K562 (cell line): ENCODE measurements around the gene FAAP24. TPM values are rescaled to one million over a fixed set of nuclear protein-coding genes. Genes with fewer than 3 reads are reported as not detected.
"Not testable (repeated sequence)": the region's sequence is repeated elsewhere in the genome, so short reads cannot be mapped to it uniquely, and the experiment has no call there.

Experiments used
- ATAC-seq: fragments of 200-7000 bp; cut with Tn5 transposase; 3 replicates; pipeline ENCODE4 v1.9.1; 2020; ENCODE audit warnings: moderate library complexity
- BruUV-seq: library from RNA; stranded (reverse); fragments of 400-500 nt; replicated peaks from 2 replicates; lab custom pipeline; 2021; lab: Mats Ljungman, UMichigan
- CTCF ChIA-PET: fragments of 300-600 bp; formaldehyde crosslinking; extraction: SDS; loops from one replicate; lab custom pipeline; 2021; ENCODE audit warnings: low intra/inter-chr PET ratio; lab: Yijun Ruan, JAX
- POLR2A ChIA-PET: fragments of 300-600, 350-650 bp; sonication (Branson Sonifier 250); formaldehyde crosslinking; extraction: SDS; loops from one replicate; lab custom pipeline; 2021; ENCODE audit warnings: antibody characterized with exemption, inconsistent platforms; lab: Yijun Ruan, JAX
- DNase-seq, 4 experiments: peaks; one replicate each; pipeline versions ENCODE4 v3.0.0 to v3.0.0-alpha.2; 2011 to 2018; ENCODE audit warnings: low spot score in 3 of 4, mixed read lengths in 3 of 4; ENCODE audit errors: extremely low read depth in 1 of 4
- FAIRE-seq: peaks from 2 replicates; lab custom pipeline; 2011; peaks lifted over from hg19 to GRCh38; lab: Jason Lieb, UNC
- H2AFZ ChIP-seq: 2 replicates; pipeline ENCODE4 v1.6.0; 2011; ENCODE audit warnings: low read depth, low read length, control low read depth, inconsistent platforms
- H3K27ac ChIP-seq: fragments of 200-600 bp; 3 replicates; pipeline ENCODE4 v1.8.0; 2011; ENCODE audit warnings: low read depth, mild to moderate bottlenecking, control low read depth, inconsistent platforms, low read length, moderate library complexity, mixed read lengths; ENCODE audit errors: extremely low read depth
- H3K27me3 ChIP-seq, 2 experiments: fragments of 300-600 bp in 1 of 2; 2 replicates in 1 of 2; 3 replicates in 1 of 2; pipeline versions ENCODE4 v1.6.0 to v1.8.0; 2011; ENCODE audit warnings: inconsistent platforms in 2 of 2, low read length in 2 of 2, mild to moderate bottlenecking in 1 of 2, mixed read lengths in 1 of 2, moderate library complexity in 1 of 2; ENCODE audit not compliant: control insufficient read depth in 2 of 2, insufficient read depth in 2 of 2
- H3K36me3 ChIP-seq: fragments of 300-600 bp; 3 replicates; pipeline ENCODE4 v1.8.0; 2011; ENCODE audit warnings: mild to moderate bottlenecking, low read length, inconsistent platforms; ENCODE audit not compliant: control insufficient read depth, insufficient read depth
- H3K4me1 ChIP-seq, 2 experiments: fragments of 200-600 bp in 1 of 2; replicated peaks in 1 of 2; 2 replicates in 1 of 2; 3 replicates in 1 of 2; pipeline versions ENCODE4 v1.5.1 to v1.8.0; 2011; ENCODE audit warnings: inconsistent platforms in 2 of 2, low read length in 2 of 2, mild to moderate bottlenecking in 1 of 2, mixed read lengths in 1 of 2, moderate library complexity in 1 of 2; ENCODE audit not compliant: control insufficient read depth in 2 of 2, insufficient read depth in 2 of 2
- H3K4me2 ChIP-seq: 2 replicates; pipeline ENCODE4 v1.6.1; 2011; ENCODE audit warnings: low read length, control low read depth, inconsistent platforms, mixed read lengths; ENCODE audit not compliant: insufficient read depth
- H3K4me3 ChIP-seq: fragments of 200-600 bp; sonication (generic), shearing (Covaris generic); 2 replicates; pipeline ENCODE4 v1.5.1; 2016; ENCODE audit warnings: control low read depth, inconsistent platforms
- H3K79me2 ChIP-seq: fragments of 200-600 bp; 3 replicates; pipeline ENCODE4 v1.8.0; 2011; ENCODE audit warnings: low read length, inconsistent platforms; ENCODE audit not compliant: control insufficient read depth, insufficient read depth
- H3K9ac ChIP-seq, 2 experiments: 2 replicates each; pipeline versions ENCODE4 v1.6.0 to v1.6.1; 2011; ENCODE audit warnings: low read depth in 2 of 2, low read length in 2 of 2, control low read depth in 1 of 2, inconsistent platforms in 1 of 2, mild to moderate bottlenecking in 1 of 2, mixed read lengths in 1 of 2; ENCODE audit not compliant: insufficient read depth in 1 of 2
- H3K9me1 ChIP-seq: one replicate; pipeline ENCODE4 v1.6.0; 2011; ENCODE audit warnings: inconsistent platforms, mild to moderate bottlenecking, low read length, moderate library complexity; ENCODE audit not compliant: control insufficient read depth, insufficient read depth
- H3K9me3 ChIP-seq: replicated peaks from 2 replicates; pipeline ENCODE4 v1.5.1; 2011; ENCODE audit warnings: low read depth, low read length, inconsistent platforms; ENCODE audit not compliant: control insufficient read depth, insufficient read depth
- H4K20me1 ChIP-seq: replicated peaks from 2 replicates; pipeline ENCODE4 v1.6.1; 2011; ENCODE audit warnings: low read length, inconsistent platforms, mixed read lengths; ENCODE audit not compliant: control insufficient read depth, insufficient read depth
- ARHGAP35 ChIP-seq: fragments of 450-650 bp; IDR thresholded peaks from 2 replicates; pipeline ENCODE4 v1.6.1; 2018; ENCODE audit not compliant: partially characterized antibody
- CCAR2 ChIP-seq: fragments of 200-400 bp; formaldehyde crosslinking; IDR thresholded peaks from 2 replicates; pipeline ENCODE4 v1.6.1; 2017; ENCODE audit warnings: mild to moderate bottlenecking, low read depth, low read length
- DNMT1 ChIP-seq: fragments of 450-650 bp; IDR thresholded peaks from 2 replicates; pipeline ENCODE4 v1.6.1; 2016; ENCODE audit warnings: antibody characterized with exemption, mild to moderate bottlenecking
- ERF ChIP-seq: fragments of 450-650 bp; formaldehyde crosslinking; IDR thresholded peaks from 2 replicates; pipeline ENCODE4 v1.4.0; 2020; ENCODE audit warnings: mild to moderate bottlenecking, mixed read lengths
- GTF2F1 ChIP-seq: IDR thresholded peaks from 2 replicates; pipeline ENCODE4 v1.6.1; 2011; ENCODE audit warnings: low read depth, low read length, improper control_type of control experiment
- HNRNPUL1 ChIP-seq: fragments of 200-400 bp; formaldehyde crosslinking; IDR thresholded peaks from 2 replicates; pipeline ENCODE4 v1.6.1; 2017; ENCODE audit warnings: low read length
- MTF1 ChIP-seq: fragments of 250-450 bp; sonication (Bioruptor Pico); IDR thresholded peaks from 2 replicates; pipeline ENCODE4 v1.9.0; 2021; ENCODE audit warnings: moderate library complexity, mild to moderate bottlenecking, inconsistent platforms, borderline replicate concordance
- NR4A1 ChIP-seq, 2 experiments: fragments of 250-450 bp in 1 of 2; fragments of 450-650 bp in 1 of 2; sonication (Bioruptor Pico) in 1 of 2; IDR thresholded peaks; 2 replicates each; pipeline versions ENCODE4 v1.4.0 to v1.6.1; 2016 to 2020; ENCODE audit warnings: mild to moderate bottlenecking in 2 of 2, missing compliant biosample characterization in 1 of 2, missing genetic modification characterization in 1 of 2, moderate library complexity in 1 of 2
- PCBP2 ChIP-seq: fragments of 200-400 bp; formaldehyde crosslinking; IDR thresholded peaks from 2 replicates; pipeline ENCODE4 v1.6.1; 2018; ENCODE audit warnings: low read length, low read depth, mild to moderate bottlenecking, moderate library complexity; ENCODE audit not compliant: poor library complexity, severe bottlenecking
- PML ChIP-seq: IDR thresholded peaks from 2 replicates; pipeline ENCODE4 v1.6.1; 2012; ENCODE audit warnings: low read length, inconsistent platforms
- POLR2G ChIP-seq: fragments of 200-400 bp; formaldehyde crosslinking; IDR thresholded peaks from 2 replicates; pipeline ENCODE4 v1.6.1; 2017; ENCODE audit warnings: low read depth, mild to moderate bottlenecking, antibody characterized with exemption, low read length, moderate library complexity
- STAG1 ChIP-seq: sonication (generic); formaldehyde crosslinking; IDR thresholded peaks from 2 replicates; pipeline ENCODE4 v1.5.0; 2020; ENCODE audit warnings: missing genetic modification reagents, borderline replicate concordance
- ZBTB7A ChIP-seq: IDR thresholded peaks from 2 replicates; pipeline ENCODE4 v1.6.1; 2011; ENCODE audit warnings: low read depth, mild to moderate bottlenecking, low read length, moderate library complexity, borderline replicate concordance; ENCODE audit not compliant: control insufficient read depth
- ZNF146 ChIP-seq: IDR thresholded peaks from one replicate; pipeline ENCODE4 v1.6.1; 2018; ENCODE audit warnings: missing compliant biosample characterization; ENCODE audit not compliant: unreplicated experiment
- ZNF76 ChIP-seq: fragments of 250-450 bp; sonication (Bioruptor Pico); IDR thresholded peaks from 2 replicates; pipeline ENCODE4 v1.4.0; 2020; ENCODE audit warnings: mild to moderate bottlenecking, moderate library complexity, borderline replicate concordance
- ZNF77 ChIP-seq: fragments of 250-450 bp; sonication (Bioruptor Pico); IDR thresholded peaks from 2 replicates; pipeline ENCODE4 v1.5.0; 2020
- WGBS: fragments of 100-300 bp; shearing (Covaris generic); methylation state at CpG from one replicate; pipeline ENCODE4 v1.1.6; 2016; ENCODE audit warnings: low coverage, mixed read lengths; ENCODE audit not compliant: insufficient coverage; ENCODE audit errors: missing lambda C conversion rate; 5-methylcytosine and 5-hydroxymethylcytosine counted together
- in situ Hi-C: fragments of 300-500 bp; cut with MboI; formaldehyde crosslinking; loops from 4 replicates; pipeline ENCODE4 v1.15.0; 2018; ENCODE audit warnings: inconsistent platforms, mixed read lengths
- intact Hi-C: fragments of 100-400 bp; cut with micrococcal nuclease; formaldehyde crosslinking; loops from 2 replicates; pipeline ENCODE4 v1.14.2; 2022
- polyA plus RNA-seq, 8 experiments: library from polyadenylated mRNA; depleted of rRNA in 4 of 8; stranded (reverse) in 5 of 8; unstranded in 3 of 8; fragments of >200 nt; fragmentation: Nextera tagmentation in 2 of 8; fragmentation: Illumina TruSeq in 1 of 8; extraction: Ambion mirVana in 2 of 8; extraction: Trizol in 1 of 8; gene quantifications; 2 replicates each; pipeline versions ENCODE4 v1.2.1 to v1.2.3, GENCODE V29; 2011 to 2014; ENCODE audit warnings: inconsistent platforms in 1 of 8, missing spikeins in 1 of 8
- total RNA-seq, 7 experiments: library from RNA; depleted of rRNA in 6 of 7; stranded (reverse); fragments of >200 nt in 6 of 7; fragmentation: Illumina TruSeq in 2 of 7; extraction: Trizol in 2 of 7; gene quantifications; 2 replicates each; pipeline versions ENCODE4 v1.2.1 to v1.2.3, GENCODE V29; 2011 to 2021; ENCODE audit warnings: low replicate concordance in 1 of 7
- TF ChIP-seq, protein P1 (sequence below): fragments of 250-450 bp; sonication (Bioruptor Pico); IDR thresholded peaks from 2 replicates; pipeline ENCODE4 v1.8.0; 2021; ENCODE audit warnings: borderline replicate concordance, mild to moderate bottlenecking, moderate library complexity; ENCODE audit not compliant: poor library complexity, severe bottlenecking

FAAP24 gene
- total and polyA plus RNA-seq, 9 of the 15 experiments (the other 6 are each of a cell fraction or from before 2014, with no cell fraction given), result 4.6 to 21.6 (median 8.2) TPM

DNA sequence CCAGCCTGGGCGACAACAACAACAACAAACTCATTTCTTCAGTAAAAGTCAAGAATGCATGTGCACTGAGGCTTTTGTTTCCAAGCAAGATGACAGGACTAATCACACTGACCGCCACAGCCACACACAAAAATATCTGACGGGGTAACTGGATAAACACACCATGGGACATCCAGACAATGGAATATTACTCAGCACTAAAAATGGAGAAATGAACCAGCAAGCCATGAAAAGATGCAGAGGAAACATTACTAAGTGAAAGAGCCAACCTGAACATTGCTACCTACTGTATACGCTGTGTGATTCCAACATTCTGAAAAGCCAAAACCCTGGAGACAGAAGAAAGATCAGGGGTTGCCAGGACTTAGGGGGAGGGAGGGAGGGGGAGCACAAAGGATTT, 36.7 kb downstream of the FAAP24 start:
- Histone ChIP-seq H3K9ac (no peak overlapping the region), H3K36me3 (no peaks in the 10 kb centered on the region), H3K9me3 (no peaks in the 10 kb centered on the region), H3K4me3 (no peak overlapping the region), H3K27me3 (no peaks in the 10 kb centered on the region), H2AFZ (no peak overlapping the region), H4K20me1 (no peaks in the 10 kb centered on the region), H3K4me1 (no peaks in the 10 kb centered on the region), H3K4me2 (no peak overlapping the region), H3K79me2 (no peaks in the 10 kb centered on the region), H3K9me1 (no peaks in the 10 kb centered on the region), H3K27ac (no peak overlapping the region)
- in situ Hi-C loops, result no loop called here
- no peak for DNase-seq
- FAIRE-seq, result no peak
- intact Hi-C loops, result no loop called here
- 75% methylated on average over 4 of the region's 4 CpGs for WGBS
- no peak for TF ChIP-seq HNRNPUL1
- TF ChIP-seq ARHGAP35, result no peak
- TF ChIP-seq PCBP2, result no peak
- TF ChIP-seq POLR2G, result no peak
- no peak for TF ChIP-seq DNMT1
- TF ChIP-seq, protein P1, sequence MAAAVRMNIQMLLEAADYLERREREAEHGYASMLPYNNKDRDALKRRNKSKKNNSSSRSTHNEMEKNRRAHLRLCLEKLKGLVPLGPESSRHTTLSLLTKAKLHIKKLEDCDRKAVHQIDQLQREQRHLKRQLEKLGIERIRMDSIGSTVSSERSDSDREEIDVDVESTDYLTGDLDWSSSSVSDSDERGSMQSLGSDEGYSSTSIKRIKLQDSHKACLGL (CRISPR knock-in tag), result no peak
- TF ChIP-seq STAG1 (CRISPR knock-in tag), result no peak
- no peak for TF ChIP-seq MTF1 (CRISPR knock-in tag)
- TF ChIP-seq PML, result no peak
- no peak for TF ChIP-seq NR4A1 (CRISPR knock-in tag; IDR thresholded peaks at IDR 0.05)
- TF ChIP-seq NR4A1 (tag; IDR thresholded peaks at IDR 0.05), result no peak
- TF ChIP-seq ZNF146 (CRISPR knock-in tag), result no peak
- TF ChIP-seq CCAR2, result no peak
- no peak for TF ChIP-seq ZNF77
- no peak for TF ChIP-seq ERF
- TF ChIP-seq ZNF76 (CRISPR knock-in tag), result no peak
- no peak for TF ChIP-seq ZBTB7A
- TF ChIP-seq GTF2F1, result no peak
- POLR2A ChIA-PET, result no interaction called here
- BruUV-seq, result no TSS peak
- CTCF ChIA-PET, result no interaction called here
- no peak for ATAC-seq

DNA sequence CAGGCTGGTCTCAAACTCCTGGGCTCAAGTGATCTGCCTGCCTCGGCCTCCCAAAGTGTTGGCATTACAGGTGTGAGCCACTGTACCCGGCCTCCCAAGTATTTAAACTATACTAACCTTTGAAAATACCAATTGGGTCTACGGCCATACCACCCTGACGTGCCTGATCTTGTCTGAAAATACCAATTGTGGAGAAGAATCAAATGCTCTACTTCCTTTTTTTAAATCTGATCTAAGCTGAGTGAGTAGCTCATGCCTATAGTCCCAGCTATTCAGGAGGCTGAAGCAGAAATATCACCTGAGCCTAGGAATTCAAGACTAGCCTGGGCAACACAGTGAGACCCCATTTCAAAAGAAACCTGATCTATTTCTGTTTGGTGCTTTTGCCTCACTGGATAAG, 38.8 kb downstream of the FAAP24 start:
- intact Hi-C loops, H3K9me3 ChIP-seq, H2AFZ ChIP-seq, H4K20me1 ChIP-seq, H3K9me1 ChIP-seq, POLR2A ChIA-PET, in situ Hi-C loops, H3K4me1 ChIP-seq, H3K9ac ChIP-seq, CTCF ChIA-PET, H3K27ac ChIP-seq, BruUV-seq, H3K4me3 ChIP-seq, DNase-seq, H3K27me3 ChIP-seq, ATAC-seq, H3K79me2 ChIP-seq, H3K36me3 ChIP-seq, H3K4me2 ChIP-seq, FAIRE-seq: not testable (repeated sequence)
- WGBS, result 84% methylated on average over 4 of the region's 4 CpGs
